Measurements from ENCODE around the gene CACNA2D1.

CACNA2D1 gene

GRCh38 chr7:82286096-82286797 is 157.3 kb downstream of the CACNA2D1 start:
- no peak for DNase-seq (ENCODE audit: low read depth in 3 of 3)

GRCh38 chr7:82284936-82285519 is 158.5 kb downstream of the CACNA2D1 start:
- no peak for DNase-seq (ENCODE audit: low read depth in 3 of 3)

DNA sequence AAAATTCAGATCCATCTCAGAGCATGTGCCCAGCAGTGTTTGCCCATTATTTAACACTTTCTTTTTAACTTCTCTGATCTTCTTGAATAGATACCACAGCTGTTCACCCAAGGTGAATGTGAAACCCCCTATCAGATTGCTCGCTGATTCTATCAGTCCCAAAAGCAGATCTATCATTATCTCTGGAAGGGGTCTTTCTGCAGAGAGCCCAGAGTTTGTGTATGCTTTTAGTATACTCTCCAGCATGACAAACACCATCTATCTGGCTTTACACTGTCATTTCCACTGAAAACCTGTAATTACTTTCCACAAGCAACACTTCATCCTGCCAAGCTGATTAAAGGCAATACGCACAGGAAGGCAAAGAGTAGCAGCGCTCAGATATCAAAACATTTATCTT is 168.2 kb downstream of the CACNA2D1 start:
- DNase-seq (ENCODE audit: low read depth in 3 of 3), result no peak

DNA sequence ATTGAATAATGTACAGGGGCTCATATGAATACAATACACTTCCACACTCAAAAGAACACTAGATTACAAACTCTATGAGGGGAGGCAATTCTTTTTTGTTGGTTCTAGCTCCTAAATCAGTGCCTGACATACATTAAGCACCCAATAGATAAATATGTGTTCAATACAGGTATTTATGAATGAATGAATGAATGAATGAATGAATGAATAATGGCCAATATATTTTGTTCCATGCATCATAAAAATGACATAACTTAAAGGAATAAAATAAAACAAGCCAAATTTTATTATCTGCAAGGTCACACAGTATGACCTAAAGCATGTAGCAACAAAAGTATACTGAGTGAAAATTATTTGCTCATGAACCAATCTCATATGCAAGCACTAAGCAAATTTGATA is 168.9 kb downstream of the CACNA2D1 start:
- DNase-seq (ENCODE audit: low read depth in 3 of 3), result no peak

- no peak for DNase-seq (ENCODE audit: low read depth in 3 of 3)
Observed at GRCh38 chr7:82273886-82274285, 169.7 kb downstream of the CACNA2D1 start.

DNA sequence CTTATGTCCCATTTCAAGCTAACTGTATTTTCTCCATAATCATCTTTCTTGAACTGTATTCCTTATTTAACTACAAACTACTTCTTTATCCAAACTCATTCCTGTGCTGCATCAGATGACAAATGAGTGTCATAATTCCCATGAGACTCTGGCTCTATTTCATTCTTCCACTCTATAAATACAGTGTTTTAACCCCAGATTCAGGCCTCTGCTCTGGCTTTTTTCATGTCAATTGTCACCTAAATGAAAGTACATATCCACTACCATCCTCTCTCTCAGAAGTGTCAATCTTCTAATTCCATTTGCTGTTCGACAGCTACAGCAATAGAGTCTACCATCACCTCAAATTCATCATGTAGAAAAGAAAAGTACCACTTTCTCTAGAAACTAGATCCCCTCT is 172.7 kb downstream of the CACNA2D1 start:
- no peak for DNase-seq (ENCODE audit: low read depth in 3 of 3)

- no peak for DNase-seq (ENCODE audit: low read depth in 3 of 3)
Observed at GRCh38 chr7:82268632-82269031, 174.9 kb downstream of the CACNA2D1 start.

DNA sequence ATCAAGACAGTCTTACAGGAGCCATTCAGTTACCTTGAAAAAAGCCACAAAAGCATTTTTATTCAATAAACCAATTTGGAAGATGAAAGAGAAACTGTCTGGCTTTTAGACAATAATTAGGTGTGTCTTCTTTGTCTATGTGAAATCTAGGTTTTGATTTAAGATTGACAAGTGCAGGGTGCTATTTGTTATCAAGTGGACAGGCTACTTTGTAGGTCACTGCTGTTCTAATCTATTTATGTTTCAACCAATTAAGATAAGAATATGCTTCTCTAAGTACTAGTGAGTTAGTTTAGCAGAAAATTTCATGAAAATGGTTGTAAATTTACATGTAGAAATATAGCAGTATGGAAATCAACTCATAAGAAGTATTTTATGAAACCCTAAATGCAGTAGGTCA is 177.5 kb downstream of the CACNA2D1 start:
- DNase-seq (ENCODE audit: low read depth in 3 of 3), result no peak

DNA sequence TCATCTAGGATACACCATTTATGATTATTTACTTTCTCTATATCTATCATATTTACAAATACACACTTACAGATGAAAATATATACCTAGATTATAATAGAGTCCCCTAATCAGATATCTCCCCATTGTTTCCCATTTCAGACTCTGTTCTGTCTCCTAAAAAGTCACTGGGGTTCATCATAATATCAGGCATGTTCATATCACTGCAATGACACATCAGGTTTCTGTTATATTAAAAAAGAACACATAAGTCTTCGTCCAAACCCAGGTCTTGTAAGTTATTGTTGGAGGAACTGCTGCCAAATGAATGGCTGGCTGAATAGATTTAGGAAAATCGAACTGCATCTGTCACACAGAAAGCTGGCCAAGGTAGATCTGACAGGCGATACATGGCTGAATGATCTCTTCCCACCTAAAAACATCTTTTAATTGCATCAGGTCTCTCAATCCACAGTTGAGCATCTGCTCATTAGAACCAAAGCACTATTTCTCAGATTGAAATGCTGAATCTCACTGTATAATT is 178.7 kb downstream of the CACNA2D1 start:
- no peak for DNase-seq (ENCODE audit: low read depth in 3 of 3)

DNA sequence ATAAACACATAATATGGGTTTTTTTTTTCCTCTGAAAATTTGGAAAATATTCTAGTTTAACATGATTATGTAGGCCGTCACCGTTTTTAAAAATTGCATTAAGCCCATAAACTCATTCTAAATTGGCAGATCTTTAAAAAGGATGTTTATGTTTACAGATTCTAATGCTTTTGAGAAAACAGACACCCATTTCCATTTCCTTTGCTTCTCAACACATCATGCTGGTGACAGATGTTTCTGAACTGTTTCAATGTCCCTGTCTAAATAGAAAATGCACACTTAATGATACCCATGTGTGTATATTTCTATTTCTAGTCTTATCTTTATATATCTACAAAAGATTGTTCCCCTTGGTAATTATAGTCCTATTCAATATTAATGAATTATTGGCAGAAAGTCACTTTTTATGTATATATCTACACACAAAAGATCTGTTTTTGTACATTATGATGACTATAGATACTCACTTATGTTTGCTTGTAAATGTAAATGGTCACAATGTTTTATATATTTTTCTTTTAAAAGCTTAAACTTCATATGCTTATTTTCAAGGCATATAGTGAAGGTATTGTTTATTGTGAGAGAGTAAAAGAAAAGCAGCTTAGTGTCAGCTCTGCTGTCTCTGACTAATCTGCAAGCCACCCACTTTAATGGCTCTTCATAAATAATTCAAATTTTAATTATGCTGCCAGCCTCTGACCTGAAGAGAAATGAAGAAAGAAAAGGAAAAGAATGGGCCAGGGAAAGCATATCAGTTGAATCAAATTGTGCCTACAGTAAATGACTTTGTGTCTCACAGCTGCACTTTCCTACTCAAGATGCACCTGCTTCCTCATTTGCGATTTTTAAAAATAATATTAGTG is 179.4 kb downstream of the CACNA2D1 start:
- DNase-seq (ENCODE audit: low read depth in 3 of 3), result no peak

DNA sequence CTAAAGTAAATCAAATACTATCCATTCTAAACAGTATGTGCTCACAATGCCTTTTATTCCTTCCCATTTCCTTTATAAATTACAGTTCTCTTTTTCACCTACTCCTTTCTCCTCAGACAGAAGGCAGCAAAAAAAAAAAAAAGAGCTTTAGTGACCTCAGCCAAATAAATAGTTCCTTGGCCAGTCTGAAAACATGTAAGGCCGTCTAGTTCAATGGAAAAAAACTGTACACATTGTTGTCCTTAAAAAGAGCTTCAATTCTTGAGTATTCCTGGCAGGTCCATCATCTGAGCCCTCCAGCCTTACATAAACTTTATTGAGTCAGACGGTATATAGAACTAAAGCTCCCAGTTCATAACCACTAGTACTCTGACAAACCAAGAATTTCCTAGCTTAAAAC is 185.4 kb downstream of the CACNA2D1 start:
- DNase-seq (ENCODE audit: low read depth in 3 of 3), result no peak

GRCh38 chr7:82257118-82257695 is 186.4 kb downstream of the CACNA2D1 start:
- no peak for DNase-seq (ENCODE audit: low read depth in 3 of 3)

GRCh38 chr7:82255706-82256105 is 187.9 kb downstream of the CACNA2D1 start:
- no peak for DNase-seq (ENCODE audit: low read depth in 3 of 3)

- no peak for DNase-seq (ENCODE audit: low read depth in 3 of 3)
Observed at GRCh38 chr7:82250598-82250997, 193.0 kb downstream of the CACNA2D1 start.

DNA sequence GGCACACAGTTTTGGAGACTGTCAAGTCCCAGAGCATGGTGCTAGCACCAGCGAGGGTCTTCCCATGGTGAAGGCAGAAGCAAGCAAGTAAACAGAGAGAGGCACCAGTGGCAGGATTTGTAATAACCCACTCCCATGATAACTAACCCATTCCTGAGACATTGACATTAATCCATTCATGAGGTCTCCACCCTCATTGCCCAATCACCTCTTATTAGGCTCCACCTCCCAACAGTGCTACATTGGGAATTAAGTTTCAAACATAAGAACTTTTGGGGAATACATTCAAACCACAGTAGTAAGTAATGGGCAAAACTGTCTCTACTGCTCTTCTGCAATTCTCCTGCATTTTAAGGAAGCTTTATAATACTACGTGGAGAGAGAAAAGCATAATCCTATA is 193.6 kb downstream of the CACNA2D1 start:
- no peak for DNase-seq (ENCODE audit: low read depth in 3 of 3)

- DNase-seq (ENCODE audit: low read depth in 3 of 3), result no peak
Observed at GRCh38 chr7:82247814-82248433, 195.7 kb downstream of the CACNA2D1 start.

DNA sequence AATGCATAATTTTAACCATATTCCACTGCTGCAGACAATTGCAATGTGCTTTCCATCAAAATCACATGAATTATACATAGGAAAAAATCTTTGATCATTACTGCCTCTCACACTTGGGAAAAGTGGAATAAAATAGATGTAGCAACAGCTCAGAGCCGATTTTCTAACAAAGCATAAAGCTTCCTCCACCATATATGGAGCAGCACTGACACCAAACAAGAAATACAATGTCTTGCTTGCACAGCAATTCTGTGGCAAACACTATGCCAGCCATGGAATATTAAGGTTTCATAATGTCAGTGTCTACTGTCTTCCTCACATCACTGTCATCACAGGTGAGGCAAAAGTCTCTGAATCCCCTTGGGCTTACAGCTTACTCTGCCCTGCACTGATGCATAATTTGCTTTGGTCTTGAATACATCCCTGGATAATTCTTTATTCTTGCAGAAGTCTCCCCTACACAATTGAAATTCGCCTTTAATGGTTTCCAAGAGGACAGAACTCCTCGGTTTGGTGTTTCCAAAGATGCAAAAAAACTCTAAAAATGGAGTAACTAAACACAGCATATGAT is 198.5 kb downstream of the CACNA2D1 start:
- no peak for DNase-seq (ENCODE audit: low read depth in 3 of 3)

DNA sequence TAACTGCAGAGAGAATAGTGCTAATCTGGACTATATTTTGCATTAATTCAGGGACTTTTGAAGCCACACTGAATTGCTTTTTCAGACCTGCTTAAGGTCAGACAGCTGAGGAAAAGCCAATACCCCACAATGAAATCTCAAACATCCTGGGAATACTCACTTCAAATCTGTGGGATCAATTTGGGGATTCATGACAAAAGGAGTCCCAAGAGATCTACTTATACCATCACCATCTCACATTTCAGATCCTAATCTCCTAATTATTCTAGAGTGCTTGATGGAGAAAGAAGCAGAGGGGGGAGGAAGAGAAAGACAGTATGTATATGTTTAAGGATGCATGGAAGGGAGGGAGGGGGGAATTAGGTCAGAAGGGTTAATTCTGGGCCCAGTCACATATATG is 202.2 kb downstream of the CACNA2D1 start:
- no peak for DNase-seq (ENCODE audit: low read depth in 3 of 3)

DNA sequence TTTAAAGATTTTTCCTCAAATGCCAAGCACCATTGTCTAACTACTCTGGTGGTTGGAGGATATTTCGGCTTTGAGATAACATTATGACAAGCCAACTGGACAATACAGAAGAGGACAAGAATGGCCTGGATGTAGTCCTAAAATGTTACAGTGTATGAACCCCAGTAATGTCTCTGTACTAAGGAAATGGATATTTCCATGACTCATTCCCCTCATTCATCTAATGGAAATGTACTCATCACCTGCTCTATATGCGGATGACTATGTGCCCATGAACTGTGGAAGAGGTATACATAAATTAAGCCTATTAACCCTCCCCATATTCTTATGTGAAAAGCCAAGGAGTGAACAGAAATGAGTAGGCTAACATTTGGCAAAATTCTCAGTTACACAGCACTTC is 207.9 kb downstream of the CACNA2D1 start:
- DNase-seq (ENCODE audit: low read depth in 3 of 3), result no peak

GRCh38 chr7:82234457-82235049 is 209.0 kb downstream of the CACNA2D1 start:
- no peak for DNase-seq (ENCODE audit: low read depth in 3 of 3)

Measured in stimulated activated CD4-positive, alpha-beta T cell treated with anti-CD3 and anti-CD28 coated beads, TNF-alpha, amount 100 ng/mL, for 24 hours (primary cell).